ENCODE data around the gene ATM.

The ATM gene

GRCh38 chr11:108222574-108223347 lies at the start of gene ATM, which contains the start of gene NPAT:
TSS of gene ATM (plus strand) at chr11:108223067. CDS start at chr11:108227625, 4,558 bp downstream.
TSS of gene NPAT (minus strand) at chr11:108222638. CDS start at chr11:108222536, 102 bp downstream.
- H3K4me3 Mint-ChIP-seq: no peak within 1 kb of the TSS
- H3K27me3 Mint-ChIP-seq: no peaks in the 10 kb centered on the region
- H3K4me1 Mint-ChIP-seq (ENCODE audit: low read depth): peaks cover 35% of the 10 kb centered on the region

DNA sequence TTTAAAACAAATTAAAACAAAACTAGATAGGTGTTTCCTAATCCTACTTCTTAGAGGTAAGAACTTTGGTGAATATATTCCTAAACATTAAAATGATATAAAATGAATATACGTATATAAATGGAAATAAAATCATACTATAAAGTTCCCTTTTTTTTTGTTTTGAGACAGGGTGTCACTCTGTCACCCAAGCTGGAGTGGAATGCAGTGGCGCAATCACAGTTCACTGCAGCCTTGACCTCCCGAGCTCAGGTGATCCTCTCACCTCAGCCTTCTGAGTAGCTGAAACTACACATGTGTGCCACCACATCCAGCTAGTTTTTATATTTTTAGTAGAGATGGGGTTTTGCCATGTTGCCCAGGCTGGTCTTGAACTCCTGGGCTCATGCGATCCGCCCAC lies 45.3 kb upstream of the ATM start:
- Mint-ChIP-seq H3K4me1 (ENCODE audit: low read depth) (no peaks in the 10 kb centered on the region), H3K36me3 (ENCODE audit: low read depth) (peaks cover 72% of the 10 kb centered on the region), H3K27ac (no peak overlapping the region), H3K27me3 (no peaks in the 10 kb centered on the region), H3K4me3 (no peak overlapping the region), H3K9me3 (no peaks in the 10 kb centered on the region)

More at GRCh38 chr11:108222574-108223347, at the start of gene ATM, which contains the start of gene NPAT:
- Mint-ChIP-seq H3K27ac (no peak within 1 kb of the TSS), H3K36me3 (ENCODE audit: low read depth) (peaks cover 31% of the 10 kb centered on the region), H3K9me3 (no peaks in the 10 kb centered on the region)

- peaks cover 38% of the 10 kb centered on the region for H3K4me1 Mint-ChIP-seq (ENCODE audit: low read depth)
- no peaks in the 10 kb centered on the region for H3K27me3 Mint-ChIP-seq
- no peak overlapping the region for H3K27ac Mint-ChIP-seq
- no peaks in the 10 kb centered on the region for H3K9me3 Mint-ChIP-seq
- H3K4me3 Mint-ChIP-seq: no peak overlapping the region
- peaks cover 61% of the 10 kb centered on the region for H3K36me3 Mint-ChIP-seq (ENCODE audit: low read depth)
These were observed 29.1 kb upstream of the ATM start for GRCh38 chr11:108193725-108194124.

GRCh38 chr11:108196901-108197300 lies 26.0 kb upstream of the ATM start:
- Mint-ChIP-seq H3K9me3 (no peaks in the 10 kb centered on the region), H3K36me3 (ENCODE audit: low read depth) (peaks cover 61% of the 10 kb centered on the region), H3K27me3 (no peaks in the 10 kb centered on the region), H3K4me3 (peak overlapping the region; percentile 10), H3K27ac (peak overlapping the region; percentile 76), H3K4me1 (ENCODE audit: low read depth) (peaks cover 62% of the 10 kb centered on the region)

GRCh38 chr11:108197351-108197750 lies 25.5 kb upstream of the ATM start:
- H3K36me3 Mint-ChIP-seq (ENCODE audit: low read depth): peaks cover 64% of the 10 kb centered on the region
- H3K27me3 Mint-ChIP-seq: no peaks in the 10 kb centered on the region
- peaks cover 66% of the 10 kb centered on the region for H3K4me1 Mint-ChIP-seq (ENCODE audit: low read depth)
- no peaks in the 10 kb centered on the region for H3K9me3 Mint-ChIP-seq
- peak overlapping the region; percentile 76 for H3K27ac Mint-ChIP-seq
- peak overlapping the region; percentile 10 for H3K4me3 Mint-ChIP-seq

DNA sequence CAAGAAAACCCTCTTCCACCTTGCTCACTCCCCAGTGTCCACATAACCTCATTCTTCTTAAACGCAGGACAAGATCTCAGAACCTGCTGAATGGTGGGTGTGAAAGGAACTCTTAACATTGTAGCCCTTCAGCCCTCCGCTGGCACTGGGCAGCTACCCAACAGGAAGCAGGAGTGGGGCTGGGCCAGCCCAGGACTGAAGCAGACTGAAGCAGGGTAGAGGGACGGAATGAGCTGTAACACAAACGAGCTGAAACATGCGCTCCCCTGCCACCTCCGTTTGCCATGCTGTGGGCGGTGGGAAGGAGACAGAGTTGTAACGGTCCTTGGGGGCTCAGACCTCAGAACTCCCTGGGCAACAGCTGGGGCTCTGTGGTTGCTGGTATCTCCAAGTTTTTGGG lies 24.0 kb upstream of the ATM start:
- Mint-ChIP-seq H3K4me1 (ENCODE audit: low read depth) (peaks cover 81% of the 10 kb centered on the region), H3K36me3 (ENCODE audit: low read depth) (peaks cover 78% of the 10 kb centered on the region), H3K4me3 (no peak overlapping the region), H3K27ac (peak overlapping the region; percentile 76), H3K27me3 (no peaks in the 10 kb centered on the region), H3K9me3 (peaks cover 3% of the 10 kb centered on the region)

DNA sequence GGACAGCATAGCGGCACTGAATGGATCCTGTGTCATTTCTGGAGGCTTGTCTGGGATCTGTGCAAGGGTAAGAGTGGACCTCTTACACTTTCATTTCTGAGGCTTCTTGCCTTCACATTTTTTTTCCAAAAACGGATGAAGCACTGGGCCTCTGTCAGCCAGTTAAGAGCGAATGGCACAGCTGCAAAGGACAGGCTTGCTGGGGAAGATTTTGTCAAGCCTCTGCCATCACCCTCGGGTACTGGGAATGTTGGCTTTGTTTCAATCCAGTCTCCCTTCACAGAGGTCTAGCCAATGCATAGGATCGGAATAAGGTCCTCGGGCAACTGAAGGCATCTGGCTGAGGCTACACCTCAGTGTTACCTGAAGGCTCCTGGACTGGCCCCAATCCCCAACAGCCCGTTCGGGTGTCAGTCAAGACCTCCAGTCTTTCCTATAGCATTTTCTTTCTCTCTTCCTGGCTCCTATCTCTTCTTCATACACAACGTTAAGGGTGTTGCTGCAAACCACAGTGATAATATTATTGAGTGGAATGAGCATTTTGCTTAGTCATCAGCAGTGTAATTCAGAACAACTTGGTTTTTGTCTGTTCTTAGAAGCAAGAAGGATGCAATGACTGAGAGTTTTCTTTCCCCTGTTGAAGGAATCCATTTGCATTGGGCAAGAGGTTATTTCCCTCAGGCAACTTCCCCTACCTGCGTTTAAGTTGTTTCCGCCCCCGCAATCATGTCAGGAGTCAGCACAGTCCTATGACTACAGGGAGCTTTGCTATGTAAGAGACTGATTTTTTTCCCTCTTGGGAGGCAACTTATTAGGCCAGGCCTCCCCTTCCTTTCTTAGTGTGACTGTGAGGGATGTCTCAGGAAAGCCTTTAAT lies 23.2 kb upstream of the ATM start:
- Mint-ChIP-seq H3K27me3 (no peaks in the 10 kb centered on the region), H3K4me3 (peak overlapping the region; percentile 33), H3K4me1 (ENCODE audit: low read depth) (peaks cover 86% of the 10 kb centered on the region), H3K9me3 (peaks cover 7% of the 10 kb centered on the region), H3K36me3 (ENCODE audit: low read depth) (peaks cover 81% of the 10 kb centered on the region), H3K27ac (peak overlapping the region; percentile 91)

GRCh38 chr11:108203075-108203474 lies 19.8 kb upstream of the ATM start:
- Mint-ChIP-seq H3K4me1 (ENCODE audit: low read depth) (peaks cover 65% of the 10 kb centered on the region), H3K27me3 (no peaks in the 10 kb centered on the region), H3K27ac (no peak overlapping the region), H3K36me3 (ENCODE audit: low read depth) (peaks cover 84% of the 10 kb centered on the region), H3K9me3 (peaks cover 17% of the 10 kb centered on the region), H3K4me3 (no peak overlapping the region)

GRCh38 chr11:108204376-108204775 lies 18.5 kb upstream of the ATM start:
- Mint-ChIP-seq H3K9me3 (peaks cover 17% of the 10 kb centered on the region), H3K27me3 (no peaks in the 10 kb centered on the region), H3K4me3 (no peak overlapping the region), H3K4me1 (ENCODE audit: low read depth) (peaks cover 59% of the 10 kb centered on the region), H3K27ac (no peak overlapping the region), H3K36me3 (ENCODE audit: low read depth) (peaks cover 85% of the 10 kb centered on the region)

DNA sequence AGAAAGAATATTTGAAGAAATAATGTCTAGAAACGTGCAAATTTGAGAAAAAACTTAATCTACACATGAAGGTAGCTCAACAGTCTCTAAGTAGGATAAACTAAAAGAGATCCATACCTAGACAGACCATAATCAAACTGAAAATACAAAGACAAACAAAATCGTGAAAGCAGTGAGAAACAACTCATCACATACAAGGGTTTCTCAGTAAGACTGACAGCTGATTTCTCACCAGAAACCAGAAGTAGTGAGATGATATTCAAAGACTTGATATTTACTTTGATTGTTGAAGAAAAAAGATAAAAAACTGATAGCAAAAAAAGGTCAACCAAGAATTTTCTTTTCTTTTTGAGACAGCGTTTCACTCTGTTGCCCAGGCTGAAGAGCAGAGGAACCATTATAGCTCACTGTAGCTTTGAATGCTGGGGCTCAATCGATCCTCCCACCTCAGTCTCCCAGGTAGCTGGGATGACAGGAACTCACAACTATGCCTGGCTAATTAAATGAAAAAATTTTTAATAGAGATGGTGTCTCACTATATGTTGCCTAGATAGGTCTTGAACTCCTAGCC lies 17.9 kb upstream of the ATM start:
- Mint-ChIP-seq H3K9me3 (peaks cover 17% of the 10 kb centered on the region), H3K36me3 (ENCODE audit: low read depth) (peaks cover 85% of the 10 kb centered on the region), H3K4me1 (ENCODE audit: low read depth) (peaks cover 59% of the 10 kb centered on the region)

DNA sequence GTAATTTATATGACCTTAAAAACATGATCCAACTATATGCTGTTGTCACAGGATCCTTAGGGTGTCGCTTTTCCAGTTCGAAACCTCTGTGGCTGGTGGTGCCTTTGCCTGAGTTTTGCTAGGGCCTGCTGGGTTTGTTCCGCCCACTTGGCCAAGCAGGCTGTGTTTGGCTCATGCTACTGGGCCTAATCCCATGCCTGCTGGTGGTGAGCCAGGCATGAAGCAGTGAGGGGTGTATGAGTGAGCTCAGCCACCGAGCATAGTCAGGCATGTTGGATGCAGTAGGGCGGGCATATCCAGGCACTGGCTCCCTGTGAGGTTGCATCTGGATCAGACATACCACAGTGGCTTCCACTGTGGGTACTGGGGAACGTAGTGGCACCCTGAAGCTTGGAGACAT lies 16.7 kb upstream of the ATM start:
- peaks cover 17% of the 10 kb centered on the region for H3K9me3 Mint-ChIP-seq
- peaks cover 57% of the 10 kb centered on the region for H3K4me1 Mint-ChIP-seq (ENCODE audit: low read depth)
- no peak overlapping the region for H3K4me3 Mint-ChIP-seq
- peaks cover 90% of the 10 kb centered on the region for H3K36me3 Mint-ChIP-seq (ENCODE audit: low read depth)
- peak overlapping the region; percentile 71 for H3K27ac Mint-ChIP-seq
- H3K27me3 Mint-ChIP-seq: no peaks in the 10 kb centered on the region

More for the DNA sequence above, 17.9 kb upstream of the ATM start:
- Mint-ChIP-seq H3K27ac (peak overlapping the region; percentile 56), H3K27me3 (no peaks in the 10 kb centered on the region), H3K4me3 (no peak overlapping the region)

DNA sequence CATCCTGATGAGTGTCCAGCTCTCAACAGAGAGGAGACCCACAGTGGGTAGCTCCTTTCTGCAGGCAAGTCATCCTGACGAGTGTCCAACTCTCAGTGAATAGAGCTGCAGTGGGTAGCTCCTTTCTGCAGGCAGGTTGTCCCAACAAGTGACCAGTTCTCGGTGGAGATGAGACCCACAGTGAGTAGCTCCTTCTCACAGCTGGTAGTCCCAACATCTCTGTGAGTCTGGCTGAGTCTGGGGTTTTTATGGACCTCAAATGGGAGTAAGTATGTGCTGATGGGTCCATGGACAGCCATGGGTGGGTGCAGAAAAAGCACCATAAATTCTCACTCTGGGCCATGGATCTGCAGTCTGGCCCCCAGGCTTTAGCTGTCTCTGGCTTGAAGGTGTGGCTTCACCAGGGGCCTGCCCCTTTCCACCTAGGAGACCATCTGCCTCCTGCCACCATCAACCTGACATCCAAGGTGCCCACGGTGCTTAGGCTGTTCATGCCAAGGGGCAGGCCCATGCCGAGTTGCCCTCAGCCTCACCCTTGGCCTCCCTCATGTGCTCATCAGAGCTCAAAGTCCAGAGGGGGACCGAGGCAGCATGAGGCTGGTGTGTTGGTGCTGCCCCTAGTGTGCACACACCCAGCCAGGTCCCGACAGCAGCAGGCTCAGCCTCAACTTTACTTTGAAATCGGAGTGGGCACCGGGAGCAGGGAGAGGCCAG lies 15.7 kb upstream of the ATM start:
- H3K4me1 Mint-ChIP-seq (ENCODE audit: low read depth): peaks cover 52% of the 10 kb centered on the region
- no peak overlapping the region for H3K27ac Mint-ChIP-seq
- H3K36me3 Mint-ChIP-seq (ENCODE audit: low read depth): peaks cover 99% of the 10 kb centered on the region
- H3K4me3 Mint-ChIP-seq: no peak overlapping the region
- peaks cover 17% of the 10 kb centered on the region for H3K9me3 Mint-ChIP-seq
- no peaks in the 10 kb centered on the region for H3K27me3 Mint-ChIP-seq

GRCh38 chr11:108207683-108208060 lies 15.2 kb upstream of the ATM start:
- Mint-ChIP-seq H3K4me1 (ENCODE audit: low read depth) (peaks cover 47% of the 10 kb centered on the region), H3K36me3 (ENCODE audit: low read depth) (peaks cover 99% of the 10 kb centered on the region), H3K9me3 (peaks cover 17% of the 10 kb centered on the region), H3K27me3 (no peaks in the 10 kb centered on the region), H3K27ac (no peak overlapping the region), H3K4me3 (no peak overlapping the region)

DNA sequence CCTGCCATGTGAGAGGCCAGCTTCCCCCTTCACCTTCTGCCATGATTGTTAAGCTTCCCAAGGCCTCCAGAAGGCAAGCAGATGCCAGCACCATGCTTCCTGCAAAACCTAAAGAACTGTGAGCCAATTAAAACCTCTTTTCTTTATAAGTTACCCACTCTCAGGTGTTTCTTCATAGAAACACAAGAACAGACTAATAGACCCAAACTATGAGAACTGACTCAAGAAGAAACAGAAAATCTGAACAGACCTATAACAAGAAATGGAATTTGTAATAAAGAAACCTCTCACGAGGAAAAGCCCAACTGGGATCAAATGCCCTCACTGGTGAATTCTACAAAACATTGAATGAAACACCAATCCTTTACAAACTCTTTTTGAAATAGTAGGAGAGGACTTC lies 12.4 kb upstream of the ATM start:
- peaks cover 94% of the 10 kb centered on the region for H3K36me3 Mint-ChIP-seq (ENCODE audit: low read depth)
- no peak overlapping the region for H3K4me3 Mint-ChIP-seq
- H3K27ac Mint-ChIP-seq: peak overlapping the region; percentile 32
- H3K4me1 Mint-ChIP-seq (ENCODE audit: low read depth): peaks cover 45% of the 10 kb centered on the region
- peaks cover 7% of the 10 kb centered on the region for H3K9me3 Mint-ChIP-seq
- H3K27me3 Mint-ChIP-seq: no peaks in the 10 kb centered on the region
